HCT116 (cell line): Measurements from ENCODE around the gene NFATC2IP. TPM values are rescaled to one million over a fixed set of nuclear protein-coding genes. Genes with fewer than 3 reads are reported as not detected.
"Not testable (repeated sequence)": the region's sequence is repeated elsewhere in the genome, so short reads cannot be mapped to it uniquely, and the experiment has no call there.

Source experiments
- ATAC-seq: fragments of 200-7000 bp; cut with Tn5 transposase; 2 replicates; pipeline ENCODE4 v1.9.1; 2020; ENCODE audit warnings: mild to moderate bottlenecking, moderate library complexity
- BruUV-seq: library from RNA; stranded (reverse); fragments of 400-500 nt; replicated peaks from 2 replicates; lab custom pipeline; 2021; lab: Mats Ljungman, UMichigan
- CTCF ChIA-PET: fragments of 300-600 bp; sonication (Branson Sonifier 250); formaldehyde crosslinking; loops from one replicate; lab custom pipeline; 2021; ENCODE audit warnings: antibody characterized with exemption; lab: Charles Lee
- POLR2A ChIA-PET: fragments of 300-600, 350-600 bp; sonication (Branson Sonifier 250); formaldehyde crosslinking; loops from one replicate; lab custom pipeline; 2021; ENCODE audit warnings: antibody characterized with exemption; lab: Charles Lee
- RAD21 ChIA-PET, 2 experiments: fragments of 300-600 bp; sonication (Branson Sonifier 250); formaldehyde crosslinking; loops; one replicate each; lab custom pipeline; 2023; ENCODE audit warnings: low total read pairs in 2 of 2; ENCODE audit not compliant: uncharacterized antibody in 2 of 2, unreplicated experiment in 2 of 2, low non-redundant PET in 1 of 2; lab: Charles Lee
- DNase-seq: peaks from one replicate; pipeline ENCODE4 v3.0.0-alpha.2; 2010; ENCODE audit warnings: low read depth, low spot score
- H2AFZ ChIP-seq: fragments of 200-600 bp; shearing (Covaris generic), sonication (generic); 2 replicates; pipeline ENCODE4 v1.6.1; 2017; ENCODE audit warnings: low read depth, mixed run types, mixed read lengths, antibody characterized with exemption, low read length; ENCODE audit not compliant: poor library complexity, severe bottlenecking
- H3K27ac ChIP-seq: 2 replicates; pipeline ENCODE4 v1.5.1; 2012; ENCODE audit warnings: low read depth, low read length
- H3K27me3 ChIP-seq: fragments of 200-600 bp; sonication (generic); 2 replicates; pipeline ENCODE4 v1.6.1; 2016; ENCODE audit warnings: mixed run types, low read length, mixed read lengths; ENCODE audit not compliant: insufficient read depth
- H3K36me3 ChIP-seq, 2 experiments: fragments of 200-500 bp in 1 of 2; fragments of 200-600 bp in 1 of 2; sonication (Bioruptor generic) in 1 of 2; sonication (generic) in 1 of 2; 2 replicates each; pipeline versions ENCODE4 v1.5.1 to v1.6.1; 2014 to 2016; ENCODE audit warnings: low read length in 2 of 2, inconsistent platforms in 1 of 2, mixed read lengths in 1 of 2, mixed run types in 1 of 2; ENCODE audit not compliant: insufficient read depth in 2 of 2, control insufficient read depth in 1 of 2
- H3K4me1 ChIP-seq, 2 experiments: fragments of 200-600 bp in 1 of 2; sonication (generic) in 1 of 2; 2 replicates each; pipeline versions ENCODE4 v1.5.1 to v1.6.1; 2012 to 2017; ENCODE audit warnings: low read length in 2 of 2, inconsistent platforms in 1 of 2, mild to moderate bottlenecking in 1 of 2, mixed read lengths in 1 of 2, mixed run types in 1 of 2, moderate library complexity in 1 of 2; ENCODE audit not compliant: insufficient read depth in 2 of 2, control insufficient read depth in 1 of 2
- H3K4me2 ChIP-seq: fragments of 200-600 bp; sonication (generic); 2 replicates; pipeline ENCODE4 v1.6.1; 2017; ENCODE audit warnings: mixed run types, low read length, mixed read lengths
- H3K4me3 ChIP-seq, 2 experiments: fragments of 200-600 bp in 1 of 2; sonication (generic) in 1 of 2; replicated peaks in 1 of 2; 2 replicates each; pipeline ENCODE4 v1.5.1; 2011 to 2016; ENCODE audit warnings: low read length in 2 of 2, control low read depth in 1 of 2, low read depth in 1 of 2, mild to moderate bottlenecking in 1 of 2, mixed read lengths in 1 of 2, mixed run types in 1 of 2
- H3K79me2 ChIP-seq: fragments of 200-600 bp; sonication (generic); 2 replicates; pipeline ENCODE4 v1.6.1; 2017; ENCODE audit warnings: mild to moderate bottlenecking, mixed run types, low read length, moderate library complexity, mixed read lengths; ENCODE audit not compliant: insufficient read depth
- H3K9ac ChIP-seq: fragments of 200-600 bp; sonication (generic); 2 replicates; pipeline ENCODE4 v1.6.1; 2016; ENCODE audit warnings: low read length, mixed read lengths
- H3K9me2 ChIP-seq: fragments of 200-600 bp; sonication (generic), shearing (Covaris generic); 2 replicates; pipeline ENCODE4 v1.6.1; 2017; ENCODE audit warnings: mixed run types, mild to moderate bottlenecking, moderate library complexity; ENCODE audit not compliant: insufficient read depth
- H3K9me3 ChIP-seq, 2 experiments: fragments of 200-500 bp in 1 of 2; fragments of 200-600 bp in 1 of 2; sonication (Bioruptor generic) in 1 of 2; sonication (generic) in 1 of 2; 2 replicates each; pipeline ENCODE4 v1.6.1; 2014 to 2017; ENCODE audit warnings: low read length in 2 of 2, mixed read lengths in 2 of 2, inconsistent platforms in 1 of 2, low read depth in 1 of 2, mild to moderate bottlenecking in 1 of 2, mixed run types in 1 of 2, moderate library complexity in 1 of 2; ENCODE audit not compliant: control insufficient read depth in 1 of 2, insufficient read depth in 1 of 2
- H4K20me1 ChIP-seq: fragments of 200-600 bp; sonication (generic), shearing (Covaris generic); 2 replicates; pipeline ENCODE4 v1.6.1; 2017; ENCODE audit warnings: mixed run types, mild to moderate bottlenecking, moderate library complexity; ENCODE audit not compliant: insufficient read depth
- CBX3 ChIP-seq: IDR thresholded peaks from 2 replicates; pipeline ENCODE4 v1.6.1; 2012; ENCODE audit warnings: low read depth
- EZH2 ChIP-seq: fragments of 200-600 bp; sonication (generic); IDR thresholded peaks from 2 replicates; pipeline ENCODE4 v1.6.1; 2017; ENCODE audit warnings: antibody characterized with exemption, mixed run types
- FOSL1 ChIP-seq: IDR thresholded peaks from 2 replicates; pipeline ENCODE4 v1.6.1; 2012; ENCODE audit warnings: low read depth
- JUND ChIP-seq: IDR thresholded peaks from 2 replicates; pipeline ENCODE4 v1.6.1; 2012
- MAX ChIP-seq: IDR thresholded peaks from 2 replicates; pipeline ENCODE4 v1.6.1; 2012
- POLR2A ChIP-seq: IDR thresholded peaks from 2 replicates; pipeline ENCODE4 v1.7.0; 2011; ENCODE audit warnings: borderline replicate concordance; ENCODE audit not compliant: insufficient read depth, insufficient read length; ENCODE audit errors: extremely low read depth
- RAD21 ChIP-seq: IDR thresholded peaks from 2 replicates; pipeline ENCODE4 v1.6.1; 2012; ENCODE audit warnings: low read depth, mild to moderate bottlenecking
- SIN3A ChIP-seq: IDR thresholded peaks from 2 replicates; pipeline ENCODE4 v1.6.1; 2012; ENCODE audit warnings: low read depth
- SP1 ChIP-seq: IDR thresholded peaks from 2 replicates; pipeline ENCODE4 v1.6.1; 2012; ENCODE audit warnings: low read depth
- TCF7L2 ChIP-seq: IDR thresholded peaks from 2 replicates; pipeline ENCODE4 v1.7.0; 2011; ENCODE audit warnings: borderline replicate concordance, inconsistent platforms; ENCODE audit not compliant: insufficient read depth, insufficient read length; ENCODE audit errors: extremely low read depth
- YY1 ChIP-seq: IDR thresholded peaks from 2 replicates; pipeline ENCODE4 v1.6.1; 2011; ENCODE audit warnings: low read length, low read depth, moderate library complexity, mild to moderate bottlenecking; ENCODE audit not compliant: insufficient replicate concordance; ENCODE audit errors: extremely low read depth
- ZFX ChIP-seq: fragments of 450-650 bp; IDR thresholded peaks from 2 replicates; pipeline ENCODE4 v1.6.1; 2017
- ZNF274 ChIP-seq: fragments of 200-500 bp; sonication (Bioruptor generic); IDR thresholded peaks from 2 replicates; pipeline ENCODE4 v1.6.1; 2014; ENCODE audit warnings: mild to moderate bottlenecking, low read depth, low read length, inconsistent platforms
- intact Hi-C: fragments of 100-400 bp; cut with micrococcal nuclease; formaldehyde crosslinking; loops from 2 replicates; pipeline ENCODE4 v1.10.0; 2022
- total RNA-seq: library from RNA; stranded (reverse); gene quantifications from one replicate; pipeline ENCODE4 v1.2.1, GENCODE V29; 2021; ENCODE audit not compliant: unreplicated experiment
- TF ChIP-seq, protein P1 (sequence below): IDR thresholded peaks from 2 replicates; pipeline ENCODE4 v1.6.1; 2012
- TF ChIP-seq, protein P2 (sequence below): IDR thresholded peaks from 2 replicates; pipeline ENCODE4 v1.6.1; 2012; ENCODE audit warnings: low read depth

Gene NFATC2IP
- total RNA-seq, 1 experiment from 2014 or later = 41.4 TPM

- intact Hi-C loops = no loop called here
- CTCF ChIA-PET = interaction anchor here (1.6 kb wide), 1 partner anchor 22 kb away, joined by 4 read pairs; no protein-coding TSS in a partner anchor
- ATAC-seq = no peak
- H3K9ac ChIP-seq = no peak overlapping the region
- H3K4me1 ChIP-seq = no peaks in the 10 kb centered on the region
- H3K4me3 ChIP-seq = no peak overlapping the region
- POLR2A ChIA-PET = no interaction called here
- H4K20me1 ChIP-seq = no peaks in the 10 kb centered on the region
- RAD21 ChIA-PET = no interaction called here
- no peaks in the 10 kb centered on the region for H3K36me3 ChIP-seq
- TF ChIP-seq ZNF274 (no peak), JUND (no peak), POLR2A (no peak), TCF7L2 (no peak), ZFX (no peak), YY1 (no peak), SIN3A (no peak), CBX3 (no peak), EZH2 (no peak), FOSL1 (no peak), MAX (no peak), SP1 (no peak), RAD21 (no peak)
- TF ChIP-seq, protein P1, sequence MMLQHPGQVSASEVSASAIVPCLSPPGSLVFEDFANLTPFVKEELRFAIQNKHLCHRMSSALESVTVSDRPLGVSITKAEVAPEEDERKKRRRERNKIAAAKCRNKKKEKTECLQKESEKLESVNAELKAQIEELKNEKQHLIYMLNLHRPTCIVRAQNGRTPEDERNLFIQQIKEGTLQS = no peak
- TF ChIP-seq, protein P2, sequence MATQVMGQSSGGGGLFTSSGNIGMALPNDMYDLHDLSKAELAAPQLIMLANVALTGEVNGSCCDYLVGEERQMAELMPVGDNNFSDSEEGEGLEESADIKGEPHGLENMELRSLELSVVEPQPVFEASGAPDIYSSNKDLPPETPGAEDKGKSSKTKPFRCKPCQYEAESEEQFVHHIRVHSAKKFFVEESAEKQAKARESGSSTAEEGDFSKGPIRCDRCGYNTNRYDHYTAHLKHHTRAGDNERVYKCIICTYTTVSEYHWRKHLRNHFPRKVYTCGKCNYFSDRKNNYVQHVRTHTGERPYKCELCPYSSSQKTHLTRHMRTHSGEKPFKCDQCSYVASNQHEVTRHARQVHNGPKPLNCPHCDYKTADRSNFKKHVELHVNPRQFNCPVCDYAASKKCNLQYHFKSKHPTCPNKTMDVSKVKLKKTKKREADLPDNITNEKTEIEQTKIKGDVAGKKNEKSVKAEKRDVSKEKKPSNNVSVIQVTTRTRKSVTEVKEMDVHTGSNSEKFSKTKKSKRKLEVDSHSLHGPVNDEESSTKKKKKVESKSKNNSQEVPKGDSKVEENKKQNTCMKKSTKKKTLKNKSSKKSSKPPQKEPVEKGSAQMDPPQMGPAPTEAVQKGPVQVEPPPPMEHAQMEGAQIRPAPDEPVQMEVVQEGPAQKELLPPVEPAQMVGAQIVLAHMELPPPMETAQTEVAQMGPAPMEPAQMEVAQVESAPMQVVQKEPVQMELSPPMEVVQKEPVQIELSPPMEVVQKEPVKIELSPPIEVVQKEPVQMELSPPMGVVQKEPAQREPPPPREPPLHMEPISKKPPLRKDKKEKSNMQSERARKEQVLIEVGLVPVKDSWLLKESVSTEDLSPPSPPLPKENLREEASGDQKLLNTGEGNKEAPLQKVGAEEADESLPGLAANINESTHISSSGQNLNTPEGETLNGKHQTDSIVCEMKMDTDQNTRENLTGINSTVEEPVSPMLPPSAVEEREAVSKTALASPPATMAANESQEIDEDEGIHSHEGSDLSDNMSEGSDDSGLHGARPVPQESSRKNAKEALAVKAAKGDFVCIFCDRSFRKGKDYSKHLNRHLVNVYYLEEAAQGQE = no peak
- no peak for DNase-seq
- H2AFZ ChIP-seq = no peak overlapping the region
- H3K4me2 ChIP-seq = no peak overlapping the region
- H3K27me3 ChIP-seq = no peaks in the 10 kb centered on the region
- H3K27ac ChIP-seq = no peak overlapping the region
- BruUV-seq = no TSS peak
- H3K79me2 ChIP-seq = no peaks in the 10 kb centered on the region
- H3K9me3 ChIP-seq = no peaks in the 10 kb centered on the region
- H3K9me2 ChIP-seq = no peaks in the 10 kb centered on the region
Observed at GRCh38 chr16:29000019-29000418, 49.3 kb downstream of the NFATC2IP start.

DNA sequence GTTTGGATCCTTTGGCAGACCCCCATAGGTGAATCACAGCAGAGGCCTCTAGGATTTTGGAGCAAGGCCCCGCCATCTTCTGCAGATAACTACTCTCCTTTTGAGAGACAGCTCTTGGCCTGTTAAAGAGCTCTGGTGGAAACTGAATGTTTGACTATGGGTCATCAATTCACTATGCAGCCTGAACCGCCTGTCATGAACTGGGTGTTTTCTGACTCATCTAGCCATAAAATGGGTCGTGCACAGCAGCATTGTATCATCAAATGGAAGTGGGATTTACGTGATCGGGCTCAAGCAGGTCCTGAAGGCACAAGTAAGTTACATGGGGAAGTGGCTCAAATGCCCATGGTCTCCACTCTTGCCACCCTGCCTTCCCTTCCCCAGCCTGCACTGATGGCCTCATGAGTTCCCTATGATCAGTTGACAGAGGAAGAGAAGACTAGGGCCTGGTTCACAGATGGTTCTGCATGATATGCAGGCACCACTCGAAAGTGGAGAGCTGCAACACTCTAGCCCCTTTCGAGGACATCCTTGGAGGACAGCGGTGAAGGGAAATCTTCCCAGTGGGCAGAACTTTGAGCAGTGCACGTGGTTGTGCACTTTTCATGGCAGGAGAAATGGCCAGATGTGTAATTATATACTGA, 53.9 kb downstream of the NFATC2IP start:
- H3K27me3 ChIP-seq, CTCF ChIA-PET, DNase-seq, H3K9me3 ChIP-seq, RAD21 ChIA-PET, ATAC-seq, H3K4me2 ChIP-seq, intact Hi-C loops, H3K36me3 ChIP-seq, H4K20me1 ChIP-seq, H3K4me1 ChIP-seq, H2AFZ ChIP-seq, H3K9me2 ChIP-seq, POLR2A ChIA-PET, H3K4me3 ChIP-seq, H3K27ac ChIP-seq, H3K79me2 ChIP-seq, BruUV-seq, H3K9ac ChIP-seq: not testable (repeated sequence)
